Colonic mucosa (tissue), 4 donors: ENCODE results near the gene CRHR1. TPM values are rescaled to one million over a fixed set of nuclear protein-coding genes. Genes with fewer than 3 reads are reported as not detected.

Experiments
- DNase-seq: peaks from one replicate; pipeline ENCODE4 v3.0.0-alpha.2; 2020
- H3K27ac ChIP-seq: fragments of 200-600 bp; one replicate; pipeline ENCODE4 v1.8.0; 2021
- H3K27me3 ChIP-seq: fragments of 200-600 bp; one replicate; pipeline ENCODE4 v1.8.0; 2021
- H3K36me3 ChIP-seq: fragments of 200-600 bp; one replicate; pipeline ENCODE4 v1.8.0; 2021
- H3K4me1 ChIP-seq: fragments of 200-600 bp; one replicate; pipeline ENCODE4 v1.8.0; 2021; ENCODE audit warnings: mild to moderate bottlenecking
- H3K4me3 ChIP-seq: fragments of 200-600 bp; one replicate; pipeline ENCODE4 v1.8.0; 2021
- H3K9ac ChIP-seq, 2 donors: one replicate each; pipeline ENCODE4 v1.7.0; 2013; ENCODE audit warnings: control low read depth in 2 of 2, low read depth in 2 of 2, low read length in 2 of 2
- H3K9me3 ChIP-seq: fragments of 200-600 bp; one replicate; pipeline ENCODE4 v1.8.0; 2021
- intact Hi-C: fragments of 100-400 bp; cut with DNase I; formaldehyde crosslinking; loops from one replicate; pipeline ENCODE4 v1.14.1; 2022
- total RNA-seq, 2 donors: library from RNA; stranded (reverse); fragmentation: NEBNext Ultra II Directional in 1 of 2; extraction: Animal tissue kit (Norgen Biotek cat#: 25700) in 1 of 2; gene quantifications; one replicate each; pipeline ENCODE4 v1.2.1, GENCODE V29; 2021
- TF ChIP-seq, protein P1 (sequence below): fragments of 200-600 bp; IDR thresholded peaks from one replicate; pipeline ENCODE4 v1.8.0; 2022; ENCODE audit warnings: antibody characterized with exemption, mild to moderate bottlenecking
- donor health status: healthy.
- donor health status: DM: no; HTN: no; CAD: no.
- donor health status: DM: no; HTN: no; CAD: no.

CRHR1 gene
- total RNA-seq, 2 donors from 2014 or later: not detected

DNA sequence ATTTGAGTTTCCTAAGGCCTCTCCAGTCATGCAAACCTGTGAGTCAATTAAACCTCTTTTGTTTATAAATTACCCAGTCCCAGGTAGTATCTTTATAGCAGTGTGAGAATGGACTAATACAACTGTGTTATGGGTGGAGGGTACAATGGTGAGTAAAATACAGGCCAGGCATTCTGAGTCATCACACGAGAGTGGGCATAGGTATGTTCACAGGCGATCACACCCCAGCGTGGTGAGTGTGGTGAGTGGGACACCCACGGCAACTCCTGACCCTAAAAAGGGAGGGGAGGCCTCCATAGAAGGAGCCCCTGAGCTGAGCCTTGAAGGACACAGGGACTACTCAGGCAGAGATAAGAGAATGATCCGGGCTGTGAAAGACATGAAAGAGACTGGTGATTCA is 87.6 kb downstream of the CRHR1 start:
- Histone ChIP-seq H3K9me3 (no peaks in the 10 kb centered on the region), H3K9ac (no peak overlapping the region), H3K27me3 (no peaks in the 10 kb centered on the region), H3K4me1 (no peaks in the 10 kb centered on the region), H3K4me3 (no peak overlapping the region), H3K36me3 (no peaks in the 10 kb centered on the region), H3K27ac (no peak overlapping the region)
- no peak for DNase-seq
- intact Hi-C loops: no loop called here
- TF ChIP-seq, protein P1, sequence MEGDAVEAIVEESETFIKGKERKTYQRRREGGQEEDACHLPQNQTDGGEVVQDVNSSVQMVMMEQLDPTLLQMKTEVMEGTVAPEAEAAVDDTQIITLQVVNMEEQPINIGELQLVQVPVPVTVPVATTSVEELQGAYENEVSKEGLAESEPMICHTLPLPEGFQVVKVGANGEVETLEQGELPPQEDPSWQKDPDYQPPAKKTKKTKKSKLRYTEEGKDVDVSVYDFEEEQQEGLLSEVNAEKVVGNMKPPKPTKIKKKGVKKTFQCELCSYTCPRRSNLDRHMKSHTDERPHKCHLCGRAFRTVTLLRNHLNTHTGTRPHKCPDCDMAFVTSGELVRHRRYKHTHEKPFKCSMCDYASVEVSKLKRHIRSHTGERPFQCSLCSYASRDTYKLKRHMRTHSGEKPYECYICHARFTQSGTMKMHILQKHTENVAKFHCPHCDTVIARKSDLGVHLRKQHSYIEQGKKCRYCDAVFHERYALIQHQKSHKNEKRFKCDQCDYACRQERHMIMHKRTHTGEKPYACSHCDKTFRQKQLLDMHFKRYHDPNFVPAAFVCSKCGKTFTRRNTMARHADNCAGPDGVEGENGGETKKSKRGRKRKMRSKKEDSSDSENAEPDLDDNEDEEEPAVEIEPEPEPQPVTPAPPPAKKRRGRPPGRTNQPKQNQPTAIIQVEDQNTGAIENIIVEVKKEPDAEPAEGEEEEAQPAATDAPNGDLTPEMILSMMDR: no peak

DNA sequence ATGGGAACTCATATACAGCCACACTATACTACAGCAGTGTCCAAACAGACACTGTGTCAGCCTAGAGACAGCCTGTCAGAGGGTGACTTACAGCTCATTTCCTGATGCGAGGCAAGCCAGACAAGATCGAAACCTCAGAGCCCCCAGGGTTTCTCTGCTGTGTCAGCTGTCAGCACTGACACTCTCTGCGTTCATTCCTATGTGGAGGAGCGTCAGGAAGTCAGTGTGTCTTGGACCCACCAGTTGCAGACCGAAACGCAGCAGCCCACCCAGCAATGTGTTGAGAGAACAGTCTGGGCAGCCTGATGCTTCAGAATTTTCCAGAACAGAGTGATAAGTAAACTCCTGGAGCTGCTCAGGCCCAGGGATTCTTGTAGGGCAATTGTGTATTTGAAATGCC is 89.6 kb downstream of the CRHR1 start:
- H3K9me3 ChIP-seq: no peaks in the 10 kb centered on the region
- no peaks in the 10 kb centered on the region for H3K27me3 ChIP-seq
- H3K4me3 ChIP-seq: no peak overlapping the region
- no peak overlapping the region for H3K27ac ChIP-seq
- H3K4me1 ChIP-seq: no peaks in the 10 kb centered on the region
- intact Hi-C loops: no loop called here
- TF ChIP-seq, protein P1: no peak
- DNase-seq: no peak
- no peak overlapping the region for H3K9ac ChIP-seq
- no peaks in the 10 kb centered on the region for H3K36me3 ChIP-seq

DNA sequence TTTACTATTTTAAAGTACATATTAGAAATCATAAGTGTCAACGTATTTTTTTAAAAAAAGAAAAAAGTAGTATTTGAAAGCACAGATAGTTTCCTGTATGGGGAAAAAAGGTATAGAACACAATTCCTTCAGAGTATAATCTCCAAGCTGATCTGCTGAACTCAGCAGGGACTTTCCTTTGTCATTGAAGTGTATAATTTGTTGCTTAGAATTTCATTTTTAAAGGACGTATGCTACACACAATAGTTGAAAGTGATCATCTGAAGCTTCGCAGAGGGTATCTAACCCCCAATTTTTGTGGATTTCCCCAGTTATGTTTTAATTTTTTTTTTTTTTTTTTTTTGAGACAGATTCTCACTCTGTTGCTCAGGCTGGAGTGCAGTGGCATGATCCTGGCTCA is 90.0 kb downstream of the CRHR1 start:
- no peak overlapping the region for H3K4me3 ChIP-seq
- no peaks in the 10 kb centered on the region for H3K4me1 ChIP-seq
- no peaks in the 10 kb centered on the region for H3K36me3 ChIP-seq
- H3K9ac ChIP-seq: no peak overlapping the region
- H3K9me3 ChIP-seq: no peaks in the 10 kb centered on the region
- H3K27me3 ChIP-seq: no peaks in the 10 kb centered on the region
- H3K27ac ChIP-seq: no peak overlapping the region
- TF ChIP-seq, protein P1: no peak
- intact Hi-C loops: no loop called here
- no peak for DNase-seq

DNA sequence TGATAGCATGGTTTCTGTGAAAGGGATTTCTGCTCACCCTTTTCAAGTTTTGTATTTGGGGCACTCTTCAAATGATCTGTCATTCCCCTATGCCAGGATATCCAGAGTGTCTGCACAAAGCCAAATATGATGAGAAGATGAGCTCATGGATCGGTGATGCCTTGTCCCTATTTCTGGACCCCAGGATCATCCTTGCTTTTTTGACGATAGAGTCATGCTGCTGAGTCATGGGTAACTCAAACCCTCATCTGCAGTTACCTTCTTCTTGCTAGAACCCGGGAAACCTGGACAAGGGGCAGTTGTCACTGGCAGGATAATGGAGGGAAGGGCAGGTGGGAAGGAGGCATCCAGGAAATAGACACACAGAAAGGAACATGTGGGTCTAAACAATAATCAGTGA is 92.4 kb downstream of the CRHR1 start:
- H3K9me3 ChIP-seq: no peaks in the 10 kb centered on the region
- no peaks in the 10 kb centered on the region for H3K4me1 ChIP-seq
- TF ChIP-seq, protein P1: no peak
- H3K36me3 ChIP-seq: no peaks in the 10 kb centered on the region
- intact Hi-C loops: no loop called here
- H3K4me3 ChIP-seq: no peak overlapping the region
- H3K9ac ChIP-seq: no peak overlapping the region
- no peak for DNase-seq
- no peak overlapping the region for H3K27ac ChIP-seq
- H3K27me3 ChIP-seq: no peaks in the 10 kb centered on the region

DNA sequence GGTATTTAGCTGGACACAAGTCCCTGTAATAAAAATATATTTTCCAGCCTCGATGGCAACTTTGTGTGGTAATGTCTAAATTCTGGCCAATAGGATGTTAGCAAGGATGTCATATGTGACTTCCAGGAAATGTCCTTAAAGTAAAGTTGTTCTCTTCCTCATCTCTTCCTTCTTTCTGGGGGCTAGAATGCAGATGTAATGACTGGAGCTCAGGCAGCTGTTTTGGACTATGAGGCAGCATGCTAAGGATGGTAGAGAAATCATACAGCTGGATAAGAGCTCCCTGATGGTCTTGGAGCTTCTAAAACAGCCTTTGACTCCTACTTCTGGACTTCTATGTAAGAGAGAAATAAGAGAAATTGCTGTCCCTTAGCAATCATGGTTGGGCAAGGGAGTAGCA is 93.3 kb downstream of the CRHR1 start:
- Histone ChIP-seq H3K4me1 (no peaks in the 10 kb centered on the region), H3K27me3 (no peaks in the 10 kb centered on the region), H3K9me3 (no peaks in the 10 kb centered on the region), H3K27ac (no peak overlapping the region), H3K9ac (no peak overlapping the region), H3K4me3 (no peak overlapping the region), H3K36me3 (no peaks in the 10 kb centered on the region)
- no peak for DNase-seq
- TF ChIP-seq, protein P1: no peak
- intact Hi-C loops: no loop called here

DNA sequence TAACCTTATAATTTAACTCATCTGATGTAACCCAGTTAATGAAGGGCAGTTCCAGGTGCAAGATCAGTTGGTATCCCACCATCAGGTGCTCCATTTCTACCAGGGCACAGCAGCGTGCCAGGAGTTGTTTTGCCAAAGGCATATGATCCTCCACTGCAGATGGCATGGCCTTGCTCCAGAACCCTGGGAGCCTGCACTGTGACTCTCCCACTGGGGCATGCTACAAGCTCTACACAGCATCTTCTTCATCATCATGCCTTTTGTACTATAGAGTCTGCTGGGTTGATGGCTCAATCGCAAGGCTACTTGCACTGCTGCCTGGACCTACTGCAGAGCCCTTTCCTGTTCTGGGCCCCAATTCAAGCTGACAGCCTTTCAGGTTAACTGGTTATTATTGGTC is 98.9 kb downstream of the CRHR1 start:
- no peaks in the 10 kb centered on the region for H3K9me3 ChIP-seq
- H3K27ac ChIP-seq: no peak overlapping the region
- intact Hi-C loops: no loop called here
- TF ChIP-seq, protein P1: no peak
- H3K36me3 ChIP-seq: no peaks in the 10 kb centered on the region
- no peak overlapping the region for H3K4me3 ChIP-seq
- H3K4me1 ChIP-seq: no peaks in the 10 kb centered on the region
- no peak overlapping the region for H3K9ac ChIP-seq
- DNase-seq: no peak
- no peaks in the 10 kb centered on the region for H3K27me3 ChIP-seq
